Activated CD4-positive, alpha-beta memory T cell treated with anti-CD3 and anti-CD28 coated beads for 36 hours (primary cell): ENCODE results near the gene ATG13. TPM values are rescaled to one million over a fixed set of nuclear protein-coding genes. Genes with fewer than 3 reads are reported as not detected.

Experiments used
- CTCF ChIA-PET: fragments of 350-600 bp; sonication (Branson Sonifier 250); formaldehyde crosslinking; loops from one replicate; lab custom pipeline; 2021; ENCODE audit warnings: antibody characterized with exemption, inconsistent platforms; lab: Charles Lee
- POLR2A ChIA-PET: fragments of 350-600 bp; sonication (Branson Sonifier 250); formaldehyde crosslinking; loops from one replicate; lab custom pipeline; 2021; ENCODE audit warnings: antibody characterized with exemption; lab: Charles Lee
- DNase-seq: peaks from one replicate; pipeline ENCODE4 v3.0.0-alpha.2; 2020
- H3K27ac Mint-ChIP-seq: one replicate; pipeline ENCODE4 v1.8.0; 2021; ENCODE audit warnings: mixed read lengths
- H3K27me3 Mint-ChIP-seq: one replicate; pipeline ENCODE4 v1.8.0; 2021; ENCODE audit warnings: mixed read lengths
- H3K36me3 Mint-ChIP-seq: one replicate; pipeline ENCODE4 v1.8.0; 2021; ENCODE audit warnings: mixed read lengths
- H3K4me1 Mint-ChIP-seq: one replicate; pipeline ENCODE4 v1.8.0; 2021; ENCODE audit warnings: low read depth, mixed read lengths
- H3K4me3 Mint-ChIP-seq: one replicate; pipeline ENCODE4 v1.8.0; 2021; ENCODE audit warnings: mild to moderate bottlenecking, mixed read lengths
- H3K9me3 Mint-ChIP-seq: one replicate; pipeline ENCODE4 v1.8.0; 2021; ENCODE audit warnings: mixed read lengths
- intact Hi-C: fragments of 100-400 bp; cut with micrococcal nuclease; formaldehyde crosslinking; loops from one replicate; pipeline ENCODE4 v1.15.1; 2023
- total RNA-seq, 2 experiments: library from RNA; stranded (reverse); gene quantifications; one replicate each; pipeline ENCODE4 v1.2.3, GENCODE V29; 2021

Gene ATG13
- total RNA-seq, 2 experiments from 2014 or later: 49.9 to 51.0 TPM

DNA sequence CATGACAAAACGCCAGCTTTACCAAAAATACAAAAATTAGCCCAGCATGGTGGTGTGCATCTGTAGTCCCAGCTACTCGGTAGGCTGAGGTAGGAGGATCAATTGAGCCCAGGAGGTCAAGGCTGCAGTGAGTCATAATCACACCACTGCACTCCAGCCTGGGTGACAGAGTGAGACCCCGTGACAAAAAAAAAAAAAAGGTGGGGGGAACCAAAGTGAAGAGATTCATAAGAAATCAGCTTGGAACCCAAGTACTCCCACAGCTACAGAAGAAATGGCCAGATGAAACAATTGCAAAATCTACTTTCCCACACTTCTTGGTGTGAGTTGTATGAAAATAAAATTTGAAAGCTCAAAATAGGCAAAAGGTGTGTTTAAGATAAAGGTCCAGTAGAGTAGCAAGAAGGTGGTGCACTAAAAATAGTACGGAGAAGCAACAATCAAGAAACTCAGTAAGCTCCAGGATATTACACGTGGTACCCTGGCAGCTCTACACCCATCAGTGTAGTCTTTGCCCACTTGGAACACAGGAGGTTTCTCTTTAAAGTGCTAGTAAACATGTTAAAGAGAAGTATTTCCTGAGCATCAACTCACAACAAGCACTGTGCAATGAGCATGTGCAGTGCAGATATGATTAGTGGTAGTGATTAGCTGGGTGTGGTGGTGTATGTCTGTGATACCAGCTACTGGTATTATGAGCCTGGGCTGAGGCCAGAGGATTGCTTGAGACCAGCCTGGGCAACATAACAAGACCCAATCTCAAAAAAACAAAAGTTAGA, 5.6 kb upstream of the ATG13 start:
- POLR2A ChIA-PET: interaction anchor here (0.8 kb wide), 1 partner anchor 18 kb away, joined by 4 read pairs; the partner anchor contains the start of gene AMBRA1

DNA sequence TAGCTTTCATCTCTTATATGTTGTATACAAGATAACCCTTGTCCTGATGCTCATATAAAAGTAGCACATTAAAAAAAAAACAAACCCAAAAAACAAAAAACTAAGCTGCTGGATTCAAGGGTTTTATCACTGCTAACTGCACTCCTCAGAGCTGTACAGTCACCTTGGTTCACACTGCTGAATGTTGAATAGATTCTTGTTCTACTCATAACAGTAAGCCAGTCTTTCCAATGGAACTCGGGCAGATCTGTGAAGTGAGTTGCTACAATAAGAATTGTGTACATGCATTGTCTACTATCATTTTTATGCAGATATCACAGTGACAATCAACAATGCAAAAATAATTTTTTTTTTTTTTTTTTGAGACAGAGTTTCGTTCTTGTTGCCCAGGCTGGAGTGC, 5.0 kb upstream of the ATG13 start:
- Mint-ChIP-seq H3K9me3 (no peaks in the 10 kb centered on the region), H3K27ac (no peak overlapping the region), H3K4me3 (no peak overlapping the region), H3K36me3 (no peaks in the 10 kb centered on the region), H3K27me3 (no peaks in the 10 kb centered on the region), H3K4me1 (peaks cover 16% of the 10 kb centered on the region)
- DNase-seq: no peak
- intact Hi-C loops: loop anchor here (10.0 kb wide), 1 partner anchor 368 kb away; no protein-coding TSS in a partner anchor
- ChIA-PET CTCF (interaction anchor here (1.2 kb wide), 1 partner anchor 122 kb away, joined by 7 read pairs; no protein-coding TSS in a partner anchor), POLR2A (no interaction called here)

More for the DNA sequence above, 5.6 kb upstream of the ATG13 start:
- Mint-ChIP-seq H3K27me3 (no peaks in the 10 kb centered on the region), H3K4me3 (no peak overlapping the region), H3K4me1 (peaks cover 16% of the 10 kb centered on the region), H3K9me3 (no peaks in the 10 kb centered on the region), H3K36me3 (no peaks in the 10 kb centered on the region), H3K27ac (no peak overlapping the region)
- intact Hi-C loops: loop anchor here (10.0 kb wide), 1 partner anchor 367 kb away; no protein-coding TSS in a partner anchor
- CTCF ChIA-PET: interaction anchor here (1.2 kb wide), 2 partner anchors 18 to 122 kb away, joined by 5 to 7 read pairs; partner anchors contain the start of gene AMBRA1
- DNase-seq: no peak

DNA sequence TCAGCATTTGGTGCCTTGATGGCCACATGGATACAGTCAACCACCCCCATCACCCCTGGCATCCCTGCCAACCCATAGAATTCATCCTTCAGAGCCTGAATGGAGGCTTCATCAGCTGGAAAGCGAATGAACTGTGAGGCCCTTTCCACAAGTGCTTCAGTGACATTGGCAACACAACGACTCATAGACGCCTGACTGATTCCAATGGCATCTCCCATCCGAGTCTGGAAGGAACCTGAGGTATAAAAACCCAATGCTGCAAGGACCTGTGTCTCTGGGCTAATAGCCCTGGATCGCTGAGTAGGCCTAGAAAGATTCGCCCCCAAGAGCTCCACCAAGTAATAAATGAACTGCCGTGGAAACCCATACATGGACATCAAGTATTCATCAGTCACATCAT, 1.6 kb upstream of the ATG13 start:
- peak overlapping the region; percentile 12 for H3K4me3 Mint-ChIP-seq
- intact Hi-C loops: loop anchor here (2.0 to 10.0 kb wide), 4 partner anchors 55 to 937 kb away; partner anchors contain the start of gene CELF1
- no peaks in the 10 kb centered on the region for H3K9me3 Mint-ChIP-seq
- no peak for DNase-seq
- H3K4me1 Mint-ChIP-seq: peaks cover 35% of the 10 kb centered on the region
- H3K36me3 Mint-ChIP-seq: no peaks in the 10 kb centered on the region
- CTCF ChIA-PET: interaction anchor here (2.8 to 3.3 kb wide), 2 partner anchors 21 to 126 kb away, joined by 9 to 36 read pairs; partner anchors contain the start of gene AMBRA1
- POLR2A ChIA-PET: interaction anchor here (1.2 kb wide), 1 partner anchor 22 kb away, joined by 3 read pairs; the partner anchor contains the start of gene AMBRA1
- H3K27ac Mint-ChIP-seq: peak overlapping the region; percentile 38
- no peaks in the 10 kb centered on the region for H3K27me3 Mint-ChIP-seq

DNA sequence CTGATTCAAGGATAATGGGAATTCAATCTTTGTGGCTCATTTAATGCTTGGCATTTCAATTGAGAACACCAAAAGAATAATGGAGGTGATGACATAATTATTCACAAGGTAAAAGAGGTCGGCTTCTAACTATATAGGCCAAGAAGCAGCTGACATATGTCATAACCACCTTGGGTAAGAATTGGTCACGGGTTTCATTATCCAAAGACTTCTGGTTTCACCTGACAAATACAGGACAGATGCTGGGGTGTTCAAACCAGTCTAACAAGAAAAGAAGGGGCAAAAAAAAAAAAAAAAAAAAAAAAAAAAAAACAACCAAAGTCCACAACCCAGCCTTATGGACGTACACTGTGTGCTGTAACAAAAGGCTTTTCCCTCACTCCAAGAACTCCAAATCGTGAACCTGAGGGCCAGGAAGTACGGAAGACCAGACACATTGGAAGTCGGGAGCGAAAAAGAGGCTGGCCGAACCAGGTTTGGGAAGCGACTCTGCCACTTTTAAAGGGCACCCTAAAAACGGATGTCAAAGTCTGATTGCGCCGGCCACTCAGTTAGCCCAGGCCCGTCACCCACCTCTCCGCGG, 711 bp upstream of the ATG13 start:
- intact Hi-C loops: loop anchor here (1.0 to 10.0 kb wide), 7 partner anchors 22 to 936 kb away; partner anchors contain the start of genes AMBRA1, ARHGAP1 and CELF1
- peaks cover 39% of the 10 kb centered on the region for H3K4me1 Mint-ChIP-seq
- ChIA-PET POLR2A (interaction anchor here (0.6 to 1.3 kb wide), 3 partner anchors 22 to 57 kb away, joined by 3 to 4 read pairs (median 3); partner anchors contain the start of gene AMBRA1), CTCF (interaction anchor here (0.6 to 3.3 kb wide), 11 partner anchors 13 to 264 kb away, joined by 3 to 36 read pairs (median 6); partner anchors contain the start of gene AMBRA1)
- H3K9me3 Mint-ChIP-seq: no peaks in the 10 kb centered on the region
- peak overlapping the region; percentile 98 for H3K27ac Mint-ChIP-seq
- no peaks in the 10 kb centered on the region for H3K27me3 Mint-ChIP-seq
- peak overlapping the region; percentile 93 for H3K4me3 Mint-ChIP-seq
- H3K36me3 Mint-ChIP-seq: peaks cover 4% of the 10 kb centered on the region
- DNase-seq: no peak

DNA sequence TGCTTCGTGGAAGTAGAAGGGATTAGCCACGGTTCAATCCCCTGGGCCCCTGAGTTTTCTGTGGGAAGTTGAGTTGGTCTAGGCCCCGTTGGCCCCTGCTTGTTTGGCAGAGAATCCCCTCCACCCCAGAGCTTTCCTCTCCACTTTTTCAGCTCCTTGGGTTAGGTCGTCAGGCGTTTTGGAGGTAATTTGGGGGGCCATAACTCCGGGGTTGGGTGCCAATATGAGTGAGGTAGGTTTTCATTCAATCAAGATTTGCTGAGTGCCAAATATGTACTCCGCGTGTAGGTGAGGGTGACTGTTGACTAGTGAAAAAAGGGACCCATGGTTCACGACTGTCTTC, 590 bp downstream of the ATG13 start:
- CTCF ChIA-PET: interaction anchor here (0.7 to 3.3 kb wide), 23 partner anchors 10 to 570 kb away, joined by 3 to 36 read pairs (median 4); partner anchors contain the start of genes AMBRA1, ARHGAP1, CHRM4 and ZNF408
- peak overlapping the region; percentile 93 for H3K4me3 Mint-ChIP-seq
- peaks cover 7% of the 10 kb centered on the region for H3K36me3 Mint-ChIP-seq
- intact Hi-C loops: loop anchor here (1.0 to 10.0 kb wide), 7 partner anchors 24 to 935 kb away; partner anchors contain the start of genes AMBRA1, ARHGAP1 and CELF1
- H3K9me3 Mint-ChIP-seq: no peaks in the 10 kb centered on the region
- peaks cover 39% of the 10 kb centered on the region for H3K4me1 Mint-ChIP-seq
- H3K27ac Mint-ChIP-seq: peak overlapping the region; percentile 98
- no peak for DNase-seq
- no peaks in the 10 kb centered on the region for H3K27me3 Mint-ChIP-seq
- POLR2A ChIA-PET: interaction anchor here (0.7 to 2.4 kb wide), 4 partner anchors 23 to 269 kb away, joined by 3 to 6 read pairs (median 4); partner anchors contain the start of genes ARHGAP1 and ZNF408

DNA sequence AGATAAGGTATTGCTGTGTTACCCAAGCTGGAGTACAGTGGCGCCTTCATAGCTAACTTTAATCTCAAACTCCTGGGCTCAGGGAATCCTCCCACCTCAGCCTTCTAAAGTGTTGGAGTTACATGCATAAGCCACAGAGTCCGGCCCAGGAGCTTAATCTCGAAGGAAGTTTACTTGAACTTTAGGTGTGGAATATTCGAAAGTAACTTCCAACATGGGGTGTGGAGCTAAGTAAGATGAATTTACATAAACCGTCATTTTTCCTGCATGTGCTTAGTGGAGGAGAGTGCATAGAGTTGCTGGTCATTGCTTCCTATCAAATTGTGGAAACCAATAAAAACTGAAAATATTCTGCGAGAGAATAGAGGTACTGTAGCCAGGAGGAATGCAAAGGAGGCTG, 1.5 kb downstream of the ATG13 start:
- intact Hi-C loops: loop anchor here (10.0 kb wide), 1 partner anchor 374 kb away; no protein-coding TSS in a partner anchor
- Mint-ChIP-seq H3K36me3 (peaks cover 7% of the 10 kb centered on the region), H3K4me1 (peaks cover 39% of the 10 kb centered on the region), H3K4me3 (peak overlapping the region; percentile 26), H3K9me3 (no peaks in the 10 kb centered on the region), H3K27me3 (no peaks in the 10 kb centered on the region), H3K27ac (peak overlapping the region; percentile 49)
- ChIA-PET POLR2A (interaction anchor here (0.7 to 2.4 kb wide), 3 partner anchors 25 to 115 kb away, joined by 3 to 8 read pairs (median 6); partner anchors contain the start of genes AMBRA1, ARHGAP1 and ZNF408), CTCF (interaction anchor here (0.8 to 3.3 kb wide), 17 partner anchors 9 to 569 kb away, joined by 3 to 36 read pairs (median 4); partner anchors contain the start of genes AMBRA1, ARHGAP1, CHRM4 and ZNF408)
- no peak for DNase-seq

DNA sequence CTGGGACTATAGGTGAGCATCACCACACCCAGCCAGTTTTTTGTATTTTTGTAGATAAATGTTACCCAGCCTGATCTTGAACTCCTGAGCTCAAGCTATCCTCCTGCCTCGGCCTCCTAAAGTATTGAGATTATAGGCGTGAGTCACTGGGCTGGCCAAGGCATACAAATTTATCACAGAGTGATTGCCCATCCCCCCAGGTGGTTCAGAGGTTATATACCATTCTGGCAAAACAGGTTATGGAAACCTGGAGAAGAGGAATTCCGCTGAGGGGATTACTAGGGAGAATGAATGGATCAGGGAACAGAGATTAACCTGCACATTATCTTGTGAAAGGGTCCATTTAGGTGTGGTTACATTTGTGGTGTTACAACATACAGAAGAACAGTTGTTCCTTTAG, 8.1 kb downstream of the ATG13 start:
- peaks cover 11% of the 10 kb centered on the region for H3K4me1 Mint-ChIP-seq
- no peak overlapping the region for H3K27ac Mint-ChIP-seq
- peaks cover 19% of the 10 kb centered on the region for H3K36me3 Mint-ChIP-seq
- intact Hi-C loops: no loop called here
- POLR2A ChIA-PET: no interaction called here
- H3K9me3 Mint-ChIP-seq: no peaks in the 10 kb centered on the region
- no peak for DNase-seq
- CTCF ChIA-PET: no interaction called here
- no peak overlapping the region for H3K4me3 Mint-ChIP-seq
- no peaks in the 10 kb centered on the region for H3K27me3 Mint-ChIP-seq

DNA sequence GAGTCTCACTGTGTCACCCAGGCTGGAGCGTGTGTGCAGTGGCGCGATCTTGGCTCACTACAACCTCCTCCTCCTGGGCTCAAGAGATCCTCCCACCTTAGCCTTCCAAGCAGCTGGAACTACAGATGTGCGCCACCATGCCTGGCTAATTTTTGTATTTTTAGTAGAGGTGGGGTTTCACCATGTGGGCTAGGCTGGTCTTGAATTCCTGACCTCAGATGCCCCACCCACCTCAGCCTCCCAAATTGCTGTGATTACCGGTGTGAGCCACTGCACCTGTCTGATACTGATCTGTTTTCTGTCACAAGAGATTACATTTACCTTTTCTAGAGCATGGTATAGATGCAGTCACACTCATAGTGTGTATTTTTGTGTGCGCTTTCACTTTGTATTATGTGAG, 11.6 kb downstream of the ATG13 start:
- H3K27me3 Mint-ChIP-seq: no peaks in the 10 kb centered on the region
- intact Hi-C loops: no loop called here
- no peaks in the 10 kb centered on the region for H3K9me3 Mint-ChIP-seq
- no peak for DNase-seq
- peaks cover 21% of the 10 kb centered on the region for H3K36me3 Mint-ChIP-seq
- ChIA-PET POLR2A (no interaction called here), CTCF (interaction anchor here (1.9 kb wide), 1 partner anchor 11 kb away, joined by 9 read pairs; the partner anchor contains the start of genes ATG13 and HARBI1)
- H3K4me3 Mint-ChIP-seq: no peak overlapping the region
- H3K27ac Mint-ChIP-seq: peak overlapping the region; percentile 18
- no peaks in the 10 kb centered on the region for H3K4me1 Mint-ChIP-seq

DNA sequence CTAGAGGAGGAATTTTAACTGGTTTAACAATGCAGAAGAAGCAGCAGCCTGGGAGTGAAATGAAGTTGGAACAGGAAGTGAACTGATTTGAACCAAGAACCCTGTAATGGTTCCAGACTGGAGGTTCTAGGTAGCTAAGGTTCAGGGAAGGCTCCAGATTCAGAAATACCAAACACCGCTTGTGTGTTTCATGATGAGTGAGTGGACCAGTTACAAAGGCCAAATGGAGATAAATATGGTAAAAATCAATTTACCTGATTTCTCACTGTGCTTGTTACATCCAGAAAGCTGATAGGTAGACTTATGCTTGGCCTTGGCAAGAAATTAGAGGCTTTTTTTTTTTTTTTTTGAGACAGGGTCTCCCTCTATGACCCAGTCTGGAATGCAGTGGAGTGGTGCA, 12.9 kb downstream of the ATG13 start:
- H3K36me3 Mint-ChIP-seq: peaks cover 20% of the 10 kb centered on the region
- intact Hi-C loops: no loop called here
- ChIA-PET POLR2A (interaction anchor here (0.6 to 0.7 kb wide), 2 partner anchors 39 to 50 kb away, joined by 3 read pairs; no protein-coding TSS in a partner anchor), CTCF (interaction anchor here (0.7 to 1.9 kb wide), 2 partner anchors 13 to 137 kb away, joined by 6 to 9 read pairs; partner anchors contain the start of genes ATG13 and HARBI1)
- no peaks in the 10 kb centered on the region for H3K9me3 Mint-ChIP-seq
- no peaks in the 10 kb centered on the region for H3K27me3 Mint-ChIP-seq
- H3K4me3 Mint-ChIP-seq: no peak overlapping the region
- DNase-seq: no peak
- H3K4me1 Mint-ChIP-seq: no peaks in the 10 kb centered on the region
- H3K27ac Mint-ChIP-seq: no peak overlapping the region

DNA sequence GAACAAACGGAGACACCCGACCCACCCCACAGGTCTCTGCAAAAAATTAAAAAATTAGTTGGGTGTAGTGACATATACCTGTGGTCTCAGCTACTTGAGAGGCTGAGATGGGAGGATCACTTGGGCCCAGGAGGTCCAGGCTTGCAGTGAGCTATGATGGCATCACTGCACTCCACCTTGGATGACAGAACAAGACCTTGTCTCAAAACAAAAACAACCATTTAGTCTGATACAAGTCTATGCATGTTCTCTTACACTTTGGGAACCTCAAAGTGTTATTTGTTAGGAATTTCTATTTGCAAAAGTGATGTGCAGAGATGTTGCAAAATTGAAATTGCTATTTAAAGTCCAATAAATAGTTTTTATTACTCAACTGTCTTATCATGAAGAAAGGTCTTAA, 14.3 kb downstream of the ATG13 start:
- Mint-ChIP-seq H3K4me3 (no peak overlapping the region), H3K27ac (no peak overlapping the region), H3K27me3 (no peaks in the 10 kb centered on the region), H3K4me1 (no peaks in the 10 kb centered on the region), H3K36me3 (peaks cover 11% of the 10 kb centered on the region), H3K9me3 (no peaks in the 10 kb centered on the region)
- POLR2A ChIA-PET: no interaction called here
- intact Hi-C loops: no loop called here
- CTCF ChIA-PET: no interaction called here
- no peak for DNase-seq

DNA sequence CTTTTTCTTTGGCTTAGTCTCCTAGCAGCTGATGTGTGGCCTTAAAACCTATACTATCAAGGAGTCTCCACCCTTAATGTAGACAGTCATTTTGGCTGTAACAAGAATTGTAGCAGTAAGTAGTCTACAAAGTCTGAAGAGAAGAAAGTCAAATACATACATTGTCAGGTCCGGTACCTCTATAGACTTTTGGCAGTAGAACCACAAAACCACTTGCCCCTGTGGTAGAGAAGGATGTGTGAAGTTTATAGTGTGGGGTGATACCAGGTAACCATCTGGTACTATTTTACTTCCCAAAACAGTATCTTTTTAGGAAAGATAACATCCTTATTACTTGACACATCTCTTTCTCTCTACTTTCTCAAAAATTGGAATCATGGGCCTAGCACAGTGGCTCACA, 15.1 kb downstream of the ATG13 start:
- ChIA-PET CTCF (no interaction called here), POLR2A (no interaction called here)
- DNase-seq: no peak
- H3K4me3 Mint-ChIP-seq: no peak overlapping the region
- H3K4me1 Mint-ChIP-seq: no peaks in the 10 kb centered on the region
- no peaks in the 10 kb centered on the region for H3K27me3 Mint-ChIP-seq
- peaks cover 12% of the 10 kb centered on the region for H3K36me3 Mint-ChIP-seq
- no peak overlapping the region for H3K27ac Mint-ChIP-seq
- H3K9me3 Mint-ChIP-seq: no peaks in the 10 kb centered on the region
- intact Hi-C loops: no loop called here
